ENCODE measurements around the gene GPR35. TPM values are rescaled to one million over a fixed set of nuclear protein-coding genes. Genes with fewer than 3 reads are reported as not detected.

Gene GPR35
- total and polyA plus RNA-seq, 2 of the 13 experiments (the other 11 are each of a cell fraction or from before 2014, with no cell fraction given): 27.1 to 44.2 TPM

DNA sequence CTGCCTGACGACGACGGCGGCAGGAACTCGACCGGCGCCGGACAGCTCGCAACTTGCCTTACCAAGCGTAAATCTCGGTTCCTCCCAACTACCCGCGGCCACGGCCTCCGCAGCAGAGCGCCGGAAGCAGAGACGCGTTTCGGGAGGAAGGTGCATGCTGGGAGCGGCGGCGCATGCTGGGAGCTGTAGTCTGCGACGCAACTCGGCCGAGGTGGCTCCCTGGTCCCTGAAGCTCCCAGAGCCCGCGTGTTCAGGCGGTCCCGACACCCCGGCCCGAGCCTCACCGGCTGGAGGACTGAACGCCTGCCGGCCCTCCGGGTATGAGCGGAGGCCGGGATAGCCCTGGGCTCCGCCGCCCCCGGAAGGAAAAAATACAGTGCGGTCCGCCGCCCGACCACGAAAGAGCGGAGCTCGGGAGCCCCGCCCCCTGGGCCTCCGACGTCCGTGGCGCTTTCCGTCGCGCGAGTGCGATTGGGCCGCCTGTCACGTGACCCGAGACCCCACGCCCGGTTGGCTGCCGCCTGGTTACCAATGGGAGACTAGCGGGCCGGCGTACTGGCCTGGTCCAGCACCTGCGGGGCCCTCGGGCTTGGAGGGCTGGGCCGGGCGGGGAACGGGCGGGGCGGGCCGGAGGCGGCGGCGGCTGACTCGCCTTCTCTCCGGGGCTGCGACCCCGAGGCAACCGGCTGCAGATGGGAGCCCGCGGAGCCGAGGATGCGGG is 38.9 kb upstream of the GPR35 start, which contains the start of gene CAPN10 (continued):
- TF ChIP-seq, protein P1, sequence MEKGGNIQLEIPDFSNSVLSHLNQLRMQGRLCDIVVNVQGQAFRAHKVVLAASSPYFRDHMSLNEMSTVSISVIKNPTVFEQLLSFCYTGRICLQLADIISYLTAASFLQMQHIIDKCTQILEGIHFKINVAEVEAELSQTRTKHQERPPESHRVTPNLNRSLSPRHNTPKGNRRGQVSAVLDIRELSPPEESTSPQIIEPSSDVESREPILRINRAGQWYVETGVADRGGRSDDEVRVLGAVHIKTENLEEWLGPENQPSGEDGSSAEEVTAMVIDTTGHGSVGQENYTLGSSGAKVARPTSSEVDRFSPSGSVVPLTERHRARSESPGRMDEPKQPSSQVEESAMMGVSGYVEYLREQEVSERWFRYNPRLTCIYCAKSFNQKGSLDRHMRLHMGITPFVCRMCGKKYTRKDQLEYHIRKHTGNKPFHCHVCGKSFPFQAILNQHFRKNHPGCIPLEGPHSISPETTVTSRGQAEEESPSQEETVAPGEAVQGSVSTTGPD (CRISPR knock-in tag; IDR thresholded peaks at IDR 0.05): no peak
- TF ChIP-seq ZNF225 (CRISPR knock-in tag; IDR thresholded peaks at IDR 0.05) (peak; percentile 55; the same call in 1 of the 2 replicates), ZNF24 (IDR thresholded peaks at IDR 0.05) (no peak), NFKB2 (CRISPR knock-in tag; IDR thresholded peaks at IDR 0.05; ENCODE audit: borderline replicate concordance) (no peak), ZNF180 (CRISPR knock-in tag; IDR thresholded peaks at IDR 0.05; ENCODE audit: borderline replicate concordance, low read depth) (peak; percentile 48; the same call in 1 of the 2 replicates), SYNCRIP (IDR thresholded peaks at IDR 0.05; ENCODE audit: insufficient read depth, low read depth, low read length) (no peak), SCMH1 (CRISPR knock-in tag; IDR thresholded peaks at IDR 0.05; ENCODE audit: borderline replicate concordance) (no peak), NFYC (CRISPR knock-in tag; IDR thresholded peaks at IDR 0.05) (peak; percentile 85), CREM (IDR thresholded peaks at IDR 0.05) (peak; percentile 97), CREM (CRISPR knock-in tag; IDR thresholded peaks at IDR 0.05) (no peak), NFRKB (IDR thresholded peaks at IDR 0.05) (no peak), ZBTB21 (CRISPR knock-in tag; IDR thresholded peaks at IDR 0.05) (no peak; the same call in 1 of the 2 replicates), TOPORS (CRISPR knock-in tag; IDR thresholded peaks at IDR 0.05) (no peak; the same call in 1 of the 2 replicates), AHR (CRISPR knock-in tag; IDR thresholded peaks at IDR 0.05) (peak; percentile 78; the same call in 1 of the 2 replicates), SP2 (CRISPR knock-in tag; IDR thresholded peaks at IDR 0.05) (peak; percentile 68), HHEX (CRISPR knock-in tag; IDR thresholded peaks at IDR 0.05) (no peak), MAF1 (CRISPR knock-in tag; IDR thresholded peaks at IDR 0.05; ENCODE audit: borderline replicate concordance) (no peak)
- TF ChIP-seq, protein P2, sequence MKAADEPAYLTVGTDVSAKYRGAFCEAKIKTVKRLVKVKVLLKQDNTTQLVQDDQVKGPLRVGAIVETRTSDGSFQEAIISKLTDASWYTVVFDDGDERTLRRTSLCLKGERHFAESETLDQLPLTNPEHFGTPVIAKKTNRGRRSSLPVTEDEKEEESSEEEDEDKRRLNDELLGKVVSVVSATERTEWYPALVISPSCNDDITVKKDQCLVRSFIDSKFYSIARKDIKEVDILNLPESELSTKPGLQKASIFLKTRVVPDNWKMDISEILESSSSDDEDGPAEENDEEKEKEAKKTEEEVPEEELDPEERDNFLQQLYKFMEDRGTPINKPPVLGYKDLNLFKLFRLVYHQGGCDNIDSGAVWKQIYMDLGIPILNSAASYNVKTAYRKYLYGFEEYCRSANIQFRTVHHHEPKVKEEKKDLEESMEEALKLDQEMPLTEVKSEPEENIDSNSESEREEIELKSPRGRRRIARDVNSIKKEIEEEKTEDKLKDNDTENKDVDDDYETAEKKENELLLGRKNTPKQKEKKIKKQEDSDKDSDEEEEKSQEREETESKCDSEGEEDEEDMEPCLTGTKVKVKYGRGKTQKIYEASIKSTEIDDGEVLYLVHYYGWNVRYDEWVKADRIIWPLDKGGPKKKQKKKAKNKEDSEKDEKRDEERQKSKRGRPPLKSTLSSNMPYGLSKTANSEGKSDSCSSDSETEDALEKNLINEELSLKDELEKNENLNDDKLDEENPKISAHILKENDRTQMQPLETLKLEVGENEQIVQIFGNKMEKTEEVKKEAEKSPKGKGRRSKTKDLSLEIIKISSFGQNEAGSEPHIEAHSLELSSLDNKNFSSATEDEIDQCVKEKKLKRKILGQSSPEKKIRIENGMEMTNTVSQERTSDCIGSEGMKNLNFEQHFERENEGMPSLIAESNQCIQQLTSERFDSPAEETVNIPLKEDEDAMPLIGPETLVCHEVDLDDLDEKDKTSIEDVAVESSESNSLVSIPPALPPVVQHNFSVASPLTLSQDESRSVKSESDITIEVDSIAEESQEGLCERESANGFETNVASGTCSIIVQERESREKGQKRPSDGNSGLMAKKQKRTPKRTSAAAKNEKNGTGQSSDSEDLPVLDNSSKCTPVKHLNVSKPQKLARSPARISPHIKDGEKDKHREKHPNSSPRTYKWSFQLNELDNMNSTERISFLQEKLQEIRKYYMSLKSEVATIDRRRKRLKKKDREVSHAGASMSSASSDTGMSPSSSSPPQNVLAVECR (CRISPR knock-in tag; IDR thresholded peaks at IDR 0.05; ENCODE audit: borderline replicate concordance): peak; percentile 92
- TF ChIP-seq, protein P3, sequence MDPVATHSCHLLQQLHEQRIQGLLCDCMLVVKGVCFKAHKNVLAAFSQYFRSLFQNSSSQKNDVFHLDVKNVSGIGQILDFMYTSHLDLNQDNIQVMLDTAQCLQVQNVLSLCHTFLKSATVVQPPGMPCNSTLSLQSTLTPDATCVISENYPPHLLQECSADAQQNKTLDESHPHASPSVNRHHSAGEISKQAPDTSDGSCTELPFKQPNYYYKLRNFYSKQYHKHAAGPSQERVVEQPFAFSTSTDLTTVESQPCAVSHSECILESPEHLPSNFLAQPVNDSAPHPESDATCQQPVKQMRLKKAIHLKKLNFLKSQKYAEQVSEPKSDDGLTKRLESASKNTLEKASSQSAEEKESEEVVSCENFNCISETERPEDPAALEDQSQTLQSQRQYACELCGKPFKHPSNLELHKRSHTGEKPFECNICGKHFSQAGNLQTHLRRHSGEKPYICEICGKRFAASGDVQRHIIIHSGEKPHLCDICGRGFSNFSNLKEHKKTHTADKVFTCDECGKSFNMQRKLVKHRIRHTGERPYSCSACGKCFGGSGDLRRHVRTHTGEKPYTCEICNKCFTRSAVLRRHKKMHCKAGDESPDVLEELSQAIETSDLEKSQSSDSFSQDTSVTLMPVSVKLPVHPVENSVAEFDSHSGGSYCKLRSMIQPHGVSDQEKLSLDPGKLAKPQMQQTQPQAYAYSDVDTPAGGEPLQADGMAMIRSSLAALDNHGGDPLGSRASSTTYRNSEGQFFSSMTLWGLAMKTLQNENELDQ (CRISPR knock-in tag; IDR thresholded peaks at IDR 0.05; ENCODE audit: borderline replicate concordance): no peak
